ENCODE results near the gene CYTH1. TPM values are rescaled to one million over a fixed set of nuclear protein-coding genes. Genes with fewer than 3 reads are reported as not detected.

The CYTH1 gene
- total RNA-seq, 2 experiments from 2014 or later: 521 to 525 TPM

DNA sequence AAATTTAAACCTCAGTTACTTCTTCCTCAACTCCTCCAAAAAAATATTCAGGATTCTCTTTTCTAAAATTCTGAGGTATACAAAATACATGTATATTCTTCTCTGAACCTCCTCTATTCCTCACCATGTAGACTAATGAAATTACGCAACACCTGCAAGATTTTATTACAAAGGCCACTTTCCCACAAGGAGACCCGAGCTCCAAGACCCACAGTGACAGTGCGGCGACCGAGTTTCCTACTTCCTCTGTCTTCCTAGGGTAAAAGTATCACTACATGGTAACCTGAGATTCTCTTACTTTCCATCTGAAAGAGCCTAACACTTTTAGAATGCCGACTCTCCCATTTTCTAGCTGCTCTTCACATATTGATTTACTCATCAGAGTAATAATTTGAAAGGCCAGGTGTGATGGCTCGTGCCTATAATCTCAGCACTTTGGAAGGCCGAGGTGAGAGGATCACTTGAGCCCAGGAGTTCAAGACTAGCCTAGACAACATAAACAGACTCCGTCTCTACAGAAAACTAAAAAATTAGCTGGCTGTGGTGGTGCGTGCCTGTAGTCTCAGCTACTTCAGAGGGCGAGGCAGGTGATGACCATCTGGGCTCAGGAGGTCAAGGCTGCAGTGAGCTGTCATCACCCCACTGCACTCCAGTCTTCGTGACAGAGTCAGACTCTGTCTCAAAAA, 35.7 kb downstream of the CYTH1 start:
- POLR2A ChIA-PET: interaction anchor here (0.8 to 7.5 kb wide), 11 partner anchors 10 to 44 kb away, joined by 3 to 92 read pairs (median 8); no protein-coding TSS in a partner anchor
- Histone ChIP-seq H3K27ac (ENCODE audit: low read depth in 1 of 2, low read length in 2 of 2) (peak overlapping the region; percentile 81 to 84), H3K4me3 (ENCODE audit: low read length) (no peak overlapping the region), H3K27me3 (ENCODE audit: control insufficient read depth in 1 of 2, insufficient read depth in 2 of 2, low read length in 2 of 2) (no peaks in the 10 kb centered on the region), H3K36me3 (ENCODE audit: insufficient read depth, low read length) (peaks cover 20% of the 10 kb centered on the region), H3K9me3 (ENCODE audit: control insufficient read depth in 1 of 2, insufficient read depth in 1 of 2, low read length in 2 of 2) (no peaks in the 10 kb centered on the region), H3K4me1 (ENCODE audit: insufficient read depth, low read length) (peaks cover 94% of the 10 kb centered on the region)
- Mint-ChIP-seq H3K27me3 (no peaks in the 10 kb centered on the region), H3K4me1 (ENCODE audit: low read depth) (peaks cover 96% of the 10 kb centered on the region), H3K4me3 (peak overlapping the region; percentile 78), H3K27ac (peak overlapping the region; percentile 85), H3K36me3 (ENCODE audit: low read depth) (peaks cover 59% of the 10 kb centered on the region), H3K9me3 (no peaks in the 10 kb centered on the region)
- TF ChIP-seq, protein P1, sequence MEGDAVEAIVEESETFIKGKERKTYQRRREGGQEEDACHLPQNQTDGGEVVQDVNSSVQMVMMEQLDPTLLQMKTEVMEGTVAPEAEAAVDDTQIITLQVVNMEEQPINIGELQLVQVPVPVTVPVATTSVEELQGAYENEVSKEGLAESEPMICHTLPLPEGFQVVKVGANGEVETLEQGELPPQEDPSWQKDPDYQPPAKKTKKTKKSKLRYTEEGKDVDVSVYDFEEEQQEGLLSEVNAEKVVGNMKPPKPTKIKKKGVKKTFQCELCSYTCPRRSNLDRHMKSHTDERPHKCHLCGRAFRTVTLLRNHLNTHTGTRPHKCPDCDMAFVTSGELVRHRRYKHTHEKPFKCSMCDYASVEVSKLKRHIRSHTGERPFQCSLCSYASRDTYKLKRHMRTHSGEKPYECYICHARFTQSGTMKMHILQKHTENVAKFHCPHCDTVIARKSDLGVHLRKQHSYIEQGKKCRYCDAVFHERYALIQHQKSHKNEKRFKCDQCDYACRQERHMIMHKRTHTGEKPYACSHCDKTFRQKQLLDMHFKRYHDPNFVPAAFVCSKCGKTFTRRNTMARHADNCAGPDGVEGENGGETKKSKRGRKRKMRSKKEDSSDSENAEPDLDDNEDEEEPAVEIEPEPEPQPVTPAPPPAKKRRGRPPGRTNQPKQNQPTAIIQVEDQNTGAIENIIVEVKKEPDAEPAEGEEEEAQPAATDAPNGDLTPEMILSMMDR (IDR thresholded peaks at IDR 0.05): no peak
- no peak for ATAC-seq (ENCODE audit: poor library complexity)
- CTCF ChIA-PET: interaction anchor here (0.6 to 2.7 kb wide), 9 partner anchors 9 to 402 kb away, joined by 3 to 13 read pairs (median 3); no protein-coding TSS in a partner anchor
- no peak for DNase-seq
- intact Hi-C loops (cut with DNase I, micrococcal nuclease): loop anchor here (2.0 to 5.0 kb wide), 3 partner anchors 28 to 71 kb away; no protein-coding TSS in a partner anchor

DNA sequence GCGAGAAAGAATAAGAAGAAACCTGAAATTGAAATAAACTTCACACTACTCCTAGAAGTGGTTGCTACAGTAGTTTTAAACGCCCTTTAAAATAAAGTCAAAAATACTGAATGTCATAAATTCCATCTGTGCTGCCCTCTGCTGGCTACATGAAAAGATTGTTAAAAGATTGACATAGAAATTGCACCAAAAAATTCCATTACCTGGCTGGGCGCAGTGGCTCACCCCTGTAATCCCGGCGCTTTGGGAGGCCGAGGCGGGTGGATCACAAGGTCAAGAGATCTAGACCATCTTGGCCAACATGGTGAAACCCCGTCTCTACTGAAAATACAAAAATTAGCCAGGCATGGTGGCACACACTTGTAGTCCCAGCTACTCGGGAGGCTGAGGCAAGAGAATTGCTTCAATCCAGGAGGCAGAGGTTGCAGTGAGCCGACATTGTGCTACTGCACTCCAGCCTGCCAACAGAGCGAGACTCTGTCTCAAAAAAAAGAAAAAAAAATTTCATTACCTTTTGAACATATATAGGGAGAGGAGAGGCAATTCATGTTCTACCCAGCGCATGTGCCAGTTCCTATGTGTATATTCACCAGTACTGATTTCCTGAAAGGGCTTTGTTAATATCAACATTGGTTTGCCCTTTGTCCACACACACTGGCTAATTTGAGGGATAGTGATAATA, 36.5 kb downstream of the CYTH1 start:
- H3K4me1 ChIP-seq (ENCODE audit: insufficient read depth, low read length): peaks cover 89% of the 10 kb centered on the region
- DNase-seq (peak in 9 of 14 experiments; percentile 37 to 83 (median 48)), ATAC-seq (ENCODE audit: poor library complexity) (no peak)
- peaks cover 24% of the 10 kb centered on the region for H3K36me3 ChIP-seq (ENCODE audit: insufficient read depth, low read length)
- no peak overlapping the region for H3K4me3 ChIP-seq (ENCODE audit: low read length)
- TF ChIP-seq, protein P1 (IDR thresholded peaks at IDR 0.05): peak; percentile 86
- intact Hi-C loops (cut with DNase I, micrococcal nuclease): loop anchor here (1.0 to 5.0 kb wide), 5 partner anchors 9 to 72 kb away; no protein-coding TSS in a partner anchor
- H3K27me3 Mint-ChIP-seq: no peaks in the 10 kb centered on the region
- H3K9me3 Mint-ChIP-seq: no peaks in the 10 kb centered on the region
- POLR2A ChIA-PET: interaction anchor here (1.3 to 7.5 kb wide), 8 partner anchors 9 to 45 kb away, joined by 3 to 92 read pairs (median 10); no protein-coding TSS in a partner anchor
- H3K27ac Mint-ChIP-seq: peak overlapping the region; percentile 85
- H3K4me3 Mint-ChIP-seq: peak overlapping the region; percentile 78
- peaks cover 94% of the 10 kb centered on the region for H3K4me1 Mint-ChIP-seq (ENCODE audit: low read depth)
- no peaks in the 10 kb centered on the region for H3K27me3 ChIP-seq (ENCODE audit: control insufficient read depth in 1 of 2, insufficient read depth in 2 of 2, low read length in 2 of 2)
- H3K36me3 Mint-ChIP-seq (ENCODE audit: low read depth): peaks cover 62% of the 10 kb centered on the region
- no peaks in the 10 kb centered on the region for H3K9me3 ChIP-seq (ENCODE audit: control insufficient read depth in 1 of 2, insufficient read depth in 1 of 2, low read length in 2 of 2)
- CTCF ChIA-PET: interaction anchor here (0.7 to 1.8 kb wide), 6 partner anchors 9 to 40 kb away, joined by 3 to 8 read pairs (median 3); no protein-coding TSS in a partner anchor
- peak overlapping the region; percentile 81 to 84 for H3K27ac ChIP-seq (ENCODE audit: low read depth in 1 of 2, low read length in 2 of 2)

DNA sequence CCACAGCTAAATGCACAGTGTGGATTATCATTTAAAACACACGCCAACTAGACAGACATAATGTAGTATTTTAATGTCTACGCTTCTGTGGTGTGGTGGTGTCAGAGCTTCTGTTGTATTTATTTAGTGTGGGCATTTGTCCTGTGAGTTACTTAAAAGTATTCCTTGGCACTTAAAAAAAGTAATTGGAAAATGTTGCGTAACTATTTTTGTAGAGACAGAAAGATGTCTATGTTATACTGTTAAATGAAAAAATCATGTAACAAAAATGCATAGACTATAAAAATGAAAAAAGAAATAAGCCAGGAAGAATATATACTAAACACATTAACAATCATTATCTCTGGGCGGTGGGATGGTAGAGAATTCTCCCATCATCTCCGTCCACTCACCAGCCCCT, 39.2 kb downstream of the CYTH1 start:
- Mint-ChIP-seq H3K27me3 (no peaks in the 10 kb centered on the region), H3K36me3 (ENCODE audit: low read depth) (peaks cover 75% of the 10 kb centered on the region), H3K9me3 (no peaks in the 10 kb centered on the region), H3K27ac (peak overlapping the region; percentile 85), H3K4me3 (peak overlapping the region; percentile 50), H3K4me1 (ENCODE audit: low read depth) (peaks cover 97% of the 10 kb centered on the region)
- no peak for ATAC-seq (ENCODE audit: poor library complexity)
- intact Hi-C loops (cut with DNase I, micrococcal nuclease): loop anchor here in 1 of 2 experiments (2.0 kb wide), 1 partner anchor 16 kb away; no protein-coding TSS in a partner anchor
- no peak for DNase-seq
- H3K27me3 ChIP-seq (ENCODE audit: control insufficient read depth in 1 of 2, insufficient read depth in 2 of 2, low read length in 2 of 2): no peaks in the 10 kb centered on the region
- no peaks in the 10 kb centered on the region for H3K9me3 ChIP-seq (ENCODE audit: control insufficient read depth in 1 of 2, insufficient read depth in 1 of 2, low read length in 2 of 2)
- H3K4me1 ChIP-seq (ENCODE audit: insufficient read depth, low read length): peaks cover 90% of the 10 kb centered on the region
- H3K27ac ChIP-seq (ENCODE audit: low read depth in 1 of 2, low read length in 2 of 2): peak overlapping the region in 1 of 2 donors; percentile 41
- peaks cover 37% of the 10 kb centered on the region for H3K36me3 ChIP-seq (ENCODE audit: insufficient read depth, low read length)
- POLR2A ChIA-PET: interaction anchor here (0.9 to 2.2 kb wide), 7 partner anchors 16 to 63 kb away, joined by 3 to 12 read pairs (median 5); no protein-coding TSS in a partner anchor
- CTCF ChIA-PET: interaction anchor here (0.6 to 2.3 kb wide), 2 partner anchors 17 to 34 kb away, joined by 3 to 5 read pairs; no protein-coding TSS in a partner anchor
- H3K4me3 ChIP-seq (ENCODE audit: low read length): no peak overlapping the region
- TF ChIP-seq, protein P1 (IDR thresholded peaks at IDR 0.05): no peak

Data from CD4-positive, alpha-beta T cell (primary cell).